Caco-2 (cell line): ENCODE results near the gene OMG. TPM values are rescaled to one million over a fixed set of nuclear protein-coding genes. Genes with fewer than 3 reads are reported as not detected.

ENCODE experiments used
- BruUV-seq: library from RNA; stranded (reverse); fragments of 400-500 nt; replicated peaks from 2 replicates; lab custom pipeline; 2021; lab: Mats Ljungman, UMichigan
- CTCF ChIA-PET: fragments of 300-600 bp; sonication (Branson Sonifier 250); formaldehyde crosslinking; loops from one replicate; lab custom pipeline; 2022; ENCODE audit warnings: antibody characterized with exemption; lab: Charles Lee
- POLR2A ChIA-PET: fragments of 300-600 bp; sonication (Branson Sonifier 250); formaldehyde crosslinking; loops from one replicate; lab custom pipeline; 2022; ENCODE audit warnings: antibody characterized with exemption; lab: Charles Lee
- DNase-seq, 2 experiments: peaks; one replicate each; pipeline versions ENCODE4 v3.0.0 to v3.0.0-alpha.2; 2020 to 2022
- H3K27me3 ChIP-seq: replicated peaks from 2 replicates; pipeline ENCODE4 v1.6.0; 2011; ENCODE audit warnings: low read length; ENCODE audit not compliant: control insufficient read depth, insufficient read depth
- H3K36me3 ChIP-seq: 2 replicates; pipeline ENCODE4 v1.5.1; 2011; ENCODE audit warnings: low read length; ENCODE audit not compliant: control insufficient read depth, insufficient read depth
- H3K4me1 ChIP-seq: fragments of 250-450 bp; sonication (Bioruptor Pico); 2 replicates; pipeline ENCODE4 v1.5.1; 2020; ENCODE audit warnings: mild to moderate bottlenecking
- H3K4me3 ChIP-seq: 2 replicates; pipeline ENCODE4 v1.5.1; 2011; ENCODE audit warnings: low read depth, mild to moderate bottlenecking, control low read depth, low read length
- H3K9me3 ChIP-seq: fragments of 250-450 bp; sonication (Bioruptor Pico); 2 replicates; pipeline ENCODE4 v1.5.1; 2020; ENCODE audit warnings: mild to moderate bottlenecking, moderate library complexity
- H3K27ac Mint-ChIP-seq: one replicate; pipeline ENCODE4 v1.8.0; 2022; ENCODE audit warnings: mixed read lengths; ENCODE audit not compliant: unreplicated experiment
- H3K27me3 Mint-ChIP-seq: one replicate; pipeline ENCODE4 v1.8.0; 2022; ENCODE audit warnings: mixed read lengths; ENCODE audit not compliant: insufficient read depth, unreplicated experiment
- H3K36me3 Mint-ChIP-seq: one replicate; pipeline ENCODE4 v1.8.0; 2022; ENCODE audit warnings: mild to moderate bottlenecking, mixed read lengths; ENCODE audit not compliant: insufficient read depth, unreplicated experiment
- H3K4me1 Mint-ChIP-seq: one replicate; pipeline ENCODE4 v1.8.0; 2022; ENCODE audit warnings: low read depth, mixed read lengths; ENCODE audit not compliant: unreplicated experiment
- H3K4me3 Mint-ChIP-seq: one replicate; pipeline ENCODE4 v1.8.0; 2022; ENCODE audit warnings: mild to moderate bottlenecking, moderate library complexity, mixed read lengths; ENCODE audit not compliant: unreplicated experiment
- H3K9me3 Mint-ChIP-seq: one replicate; pipeline ENCODE4 v1.8.0; 2022; ENCODE audit warnings: mixed read lengths; ENCODE audit not compliant: unreplicated experiment
- CTCF ChIP-seq, 2 experiments: fragments of 200-600 bp in 1 of 2; IDR thresholded peaks; 1 replicate in 1 of 2; 2 replicates in 1 of 2; pipeline versions ENCODE4 v1.5.1 to v1.8.0; 2011 to 2022; ENCODE audit warnings: antibody characterized with exemption in 1 of 2, control low read depth in 1 of 2, inconsistent platforms in 1 of 2, low read depth in 1 of 2, low read length in 1 of 2, mild to moderate bottlenecking in 1 of 2, moderate library complexity in 1 of 2; ENCODE audit not compliant: insufficient read depth in 1 of 2, severe bottlenecking in 1 of 2, unreplicated experiment in 1 of 2
- intact Hi-C: fragments of 100-400 bp; cut with micrococcal nuclease; formaldehyde crosslinking; loops from one replicate; pipeline ENCODE4 v1.10.0; 2022; ENCODE audit not compliant: unreplicated experiment
- total RNA-seq: library from RNA; stranded (reverse); gene quantifications from 2 replicates; pipeline ENCODE4 v1.2.3, GENCODE V29; 2022

OMG gene
- total RNA-seq, 1 experiment from 2014 or later, result not detected

- Mint-ChIP-seq H3K27me3 (no peaks in the 10 kb centered on the region), H3K27ac (no peak overlapping the region), H3K4me3 (no peak overlapping the region), H3K4me1 (peaks cover 4% of the 10 kb centered on the region), H3K9me3 (no peaks in the 10 kb centered on the region), H3K36me3 (peaks cover 39% of the 10 kb centered on the region)
- H3K4me3 ChIP-seq, result no peak overlapping the region
- no peaks in the 10 kb centered on the region for H3K27me3 ChIP-seq
- no peak for TF ChIP-seq CTCF (IDR thresholded peaks at IDR 0.05; ENCODE audit: insufficient read depth in 1 of 2, low read depth in 1 of 2, low read length in 1 of 2, severe bottlenecking in 1 of 2, unreplicated experiment in 1 of 2)
- no TSS peak for BruUV-seq
- POLR2A ChIA-PET, result no interaction called here
- H3K4me1 ChIP-seq, result peaks cover 3% of the 10 kb centered on the region; the same call in 1 of the 2 replicates
- CTCF ChIA-PET, result no interaction called here
- DNase-seq, result peak; percentile 13 to 65
- no peaks in the 10 kb centered on the region for H3K9me3 ChIP-seq
- peaks cover 1% of the 10 kb centered on the region; the same call in 1 of the 2 replicates for H3K36me3 ChIP-seq
- intact Hi-C loops, result loop anchor here (10.0 kb wide), 1 partner anchor 113 kb away; no protein-coding TSS in a partner anchor
Observed at GRCh38 chr17:31261601-31262000, 35.4 kb downstream of the OMG start.

- no peak overlapping the region for H3K27ac Mint-ChIP-seq
- no peaks in the 10 kb centered on the region for H3K9me3 Mint-ChIP-seq
- Histone ChIP-seq H3K27me3 (no peaks in the 10 kb centered on the region), H3K4me1 (peaks cover 3% of the 10 kb centered on the region; the same call in 1 of the 2 replicates), H3K36me3 (peaks cover 1% of the 10 kb centered on the region; the same call in 1 of the 2 replicates), H3K9me3 (no peaks in the 10 kb centered on the region), H3K4me3 (no peak overlapping the region)
- CTCF ChIA-PET, result no interaction called here
- no peak for DNase-seq
- POLR2A ChIA-PET, result no interaction called here
- BruUV-seq, result no TSS peak
- no peak overlapping the region for H3K4me3 Mint-ChIP-seq
- peaks cover 30% of the 10 kb centered on the region for H3K36me3 Mint-ChIP-seq
- H3K4me1 Mint-ChIP-seq, result peaks cover 4% of the 10 kb centered on the region
- no peaks in the 10 kb centered on the region for H3K27me3 Mint-ChIP-seq
- intact Hi-C loops, result loop anchor here (10.0 kb wide), 1 partner anchor 115 kb away; no protein-coding TSS in a partner anchor
- TF ChIP-seq CTCF (IDR thresholded peaks at IDR 0.05; ENCODE audit: insufficient read depth in 1 of 2, low read depth in 1 of 2, low read length in 1 of 2, severe bottlenecking in 1 of 2, unreplicated experiment in 1 of 2), result no peak
Observed at GRCh38 chr17:31260151-31260550, 36.9 kb downstream of the OMG start.

- Mint-ChIP-seq H3K27me3 (no peaks in the 10 kb centered on the region), H3K9me3 (no peaks in the 10 kb centered on the region), H3K36me3 (peaks cover 23% of the 10 kb centered on the region), H3K27ac (no peak overlapping the region), H3K4me1 (peaks cover 4% of the 10 kb centered on the region), H3K4me3 (no peak overlapping the region)
- DNase-seq, result no peak
- Histone ChIP-seq H3K27me3 (no peaks in the 10 kb centered on the region), H3K36me3 (peaks cover 1% of the 10 kb centered on the region; the same call in 1 of the 2 replicates), H3K9me3 (no peaks in the 10 kb centered on the region), H3K4me1 (peaks cover 3% of the 10 kb centered on the region; the same call in 1 of the 2 replicates), H3K4me3 (no peak overlapping the region)
- intact Hi-C loops, result no loop called here
- ChIA-PET POLR2A (interaction anchor here (0.6 kb wide), 1 partner anchor 32 kb away, joined by 3 read pairs; no protein-coding TSS in a partner anchor), CTCF (no interaction called here)
- TF ChIP-seq CTCF (IDR thresholded peaks at IDR 0.05; ENCODE audit: insufficient read depth in 1 of 2, low read depth in 1 of 2, low read length in 1 of 2, severe bottlenecking in 1 of 2, unreplicated experiment in 1 of 2), result no peak
- BruUV-seq, result no TSS peak
Observed at GRCh38 chr17:31256936-31257335, 40.1 kb downstream of the OMG start.
